LNCaP clone FGC (cell line): ENCODE results near the gene FYN.
"Not testable (repeated sequence)": the region's sequence is repeated elsewhere in the genome, so short reads cannot be mapped to it uniquely, and the experiment has no call there.

Source experiments
- DNase-seq: peaks from one replicate; pipeline ENCODE4 v3.0.0-alpha.2; 2011; ENCODE audit warnings: low read depth
- H3K4me3 ChIP-seq: 2 replicates; pipeline ENCODE4 v1.5.1; 2011; ENCODE audit warnings: mild to moderate bottlenecking, low read depth, low read length, control low read depth
- TF ChIP-seq, protein P1 (sequence below): IDR thresholded peaks from 2 replicates; pipeline ENCODE4 v1.5.1; 2012; ENCODE audit warnings: mild to moderate bottlenecking; ENCODE audit not compliant: control insufficient read depth, insufficient read depth; ENCODE audit errors: extremely low read depth

FYN gene

GRCh38 chr6:111835807-111836206 is 37.4 kb downstream of the FYN start:
- TF ChIP-seq, protein P1, sequence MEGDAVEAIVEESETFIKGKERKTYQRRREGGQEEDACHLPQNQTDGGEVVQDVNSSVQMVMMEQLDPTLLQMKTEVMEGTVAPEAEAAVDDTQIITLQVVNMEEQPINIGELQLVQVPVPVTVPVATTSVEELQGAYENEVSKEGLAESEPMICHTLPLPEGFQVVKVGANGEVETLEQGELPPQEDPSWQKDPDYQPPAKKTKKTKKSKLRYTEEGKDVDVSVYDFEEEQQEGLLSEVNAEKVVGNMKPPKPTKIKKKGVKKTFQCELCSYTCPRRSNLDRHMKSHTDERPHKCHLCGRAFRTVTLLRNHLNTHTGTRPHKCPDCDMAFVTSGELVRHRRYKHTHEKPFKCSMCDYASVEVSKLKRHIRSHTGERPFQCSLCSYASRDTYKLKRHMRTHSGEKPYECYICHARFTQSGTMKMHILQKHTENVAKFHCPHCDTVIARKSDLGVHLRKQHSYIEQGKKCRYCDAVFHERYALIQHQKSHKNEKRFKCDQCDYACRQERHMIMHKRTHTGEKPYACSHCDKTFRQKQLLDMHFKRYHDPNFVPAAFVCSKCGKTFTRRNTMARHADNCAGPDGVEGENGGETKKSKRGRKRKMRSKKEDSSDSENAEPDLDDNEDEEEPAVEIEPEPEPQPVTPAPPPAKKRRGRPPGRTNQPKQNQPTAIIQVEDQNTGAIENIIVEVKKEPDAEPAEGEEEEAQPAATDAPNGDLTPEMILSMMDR = no peak
- no peak overlapping the region for H3K4me3 ChIP-seq
- no peak for DNase-seq

- DNase-seq, H3K4me3 ChIP-seq: not testable (repeated sequence)
These were observed 37.9 kb downstream of the FYN start for GRCh38 chr6:111835398-111835797.

DNA sequence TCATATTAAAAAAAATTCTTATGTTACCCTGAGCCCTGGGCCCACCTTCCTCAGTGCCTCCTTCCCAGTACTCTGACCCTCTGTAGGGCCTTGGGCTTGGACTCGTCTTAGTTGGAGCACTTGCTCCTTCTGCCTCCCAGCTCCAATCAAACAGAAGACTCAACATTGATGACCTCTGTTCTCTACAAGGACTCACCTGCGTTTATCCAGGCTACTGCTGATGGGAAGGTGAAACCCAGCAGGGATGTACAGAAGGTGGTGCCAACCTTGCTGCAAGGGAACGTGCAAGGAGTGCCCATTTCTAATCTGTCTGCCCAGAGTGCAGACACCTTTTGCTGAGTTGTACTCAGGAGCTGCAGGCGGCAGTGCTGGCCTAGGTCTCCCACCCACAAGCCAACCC is 38.9 kb downstream of the FYN start:
- no peak for DNase-seq
- no peak overlapping the region for H3K4me3 ChIP-seq
- TF ChIP-seq, protein P1 = no peak

GRCh38 chr6:111832833-111833418 is 40.3 kb downstream of the FYN start:
- TF ChIP-seq, protein P1 = no peak

DNA sequence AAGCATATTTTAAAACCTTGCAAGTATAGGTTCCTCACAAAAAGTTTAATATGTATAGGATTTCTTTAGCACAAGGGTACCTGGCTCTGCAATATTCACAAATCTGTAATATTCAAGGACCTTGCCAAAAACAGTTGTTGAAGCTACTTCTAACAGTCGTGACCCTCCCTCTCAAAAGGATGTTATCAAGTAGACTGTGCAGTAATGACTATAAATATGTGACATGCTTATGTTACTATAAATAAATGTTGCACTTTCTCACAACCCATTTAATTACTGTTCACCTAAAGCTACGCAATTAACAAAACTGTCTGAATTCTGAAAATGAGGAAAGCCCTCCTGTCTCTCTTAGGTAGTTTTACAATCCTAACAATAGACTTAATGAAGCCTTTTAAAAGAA is 41.8 kb downstream of the FYN start:
- TF ChIP-seq, protein P1 = no peak
- H3K4me3 ChIP-seq = no peak overlapping the region
- no peak for DNase-seq

More at GRCh38 chr6:111832833-111833418, 40.3 kb downstream of the FYN start:
- no peak overlapping the region for H3K4me3 ChIP-seq
- DNase-seq = no peak

- TF ChIP-seq, protein P1 = no peak
- DNase-seq = no peak
- H3K4me3 ChIP-seq = no peak overlapping the region
These were observed 43.3 kb downstream of the FYN start for GRCh38 chr6:111829998-111830397.

- no peak for DNase-seq
- no peak overlapping the region for H3K4me3 ChIP-seq
- TF ChIP-seq, protein P1 = no peak
These were observed 43.7 kb downstream of the FYN start for GRCh38 chr6:111829581-111829980.

- no peak overlapping the region for H3K4me3 ChIP-seq
- no peak for DNase-seq
- TF ChIP-seq, protein P1 = no peak
These were observed 44.4 kb downstream of the FYN start for GRCh38 chr6:111828809-111829208.
